ENCODE data around the gene F3.

The F3 gene

GRCh38 chr1:94551449-94551848, 9.9 kb upstream of the F3 start:
- DNase-seq = no peak

DNA sequence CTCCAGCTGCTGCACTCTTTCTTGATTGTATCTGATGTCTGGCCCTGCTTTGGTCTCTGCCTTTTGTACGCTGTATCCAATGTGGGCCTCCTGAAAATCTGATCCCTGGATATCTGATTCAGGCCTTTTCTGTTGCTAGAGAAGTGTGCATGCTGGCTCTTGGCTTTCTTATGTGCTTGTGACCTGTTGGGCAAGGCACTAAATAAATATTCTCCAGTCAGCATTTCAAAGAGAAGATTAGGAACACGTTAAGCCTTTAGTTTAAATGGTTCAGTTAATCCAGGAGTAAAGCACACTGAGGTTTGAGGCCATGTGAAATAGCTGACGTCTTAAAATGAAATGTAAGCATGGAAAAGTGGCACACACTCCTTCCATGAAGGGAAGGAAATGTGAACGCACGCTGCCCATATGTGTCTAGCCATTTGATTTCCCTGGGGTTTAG, 9.3 kb upstream of the F3 start:
- no peak for DNase-seq

DNA sequence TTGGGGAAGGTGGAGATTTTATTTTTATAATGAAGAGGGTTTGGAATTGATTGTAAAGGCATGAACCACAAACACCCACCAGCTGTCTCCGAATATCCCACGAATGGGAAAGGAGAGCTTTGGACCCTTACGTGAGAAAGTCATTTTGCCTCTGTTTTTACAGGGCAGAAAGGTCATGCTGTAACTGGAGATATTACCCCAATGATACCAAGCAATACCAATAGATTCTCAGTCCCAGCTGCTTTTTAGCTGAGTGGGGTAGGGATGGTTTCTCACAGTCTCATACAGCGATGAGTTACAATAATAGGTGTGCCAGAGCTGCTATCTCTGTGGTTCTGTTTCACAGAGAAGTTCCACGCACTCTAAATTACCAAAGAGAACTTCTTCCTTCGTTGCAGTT, 8.8 kb upstream of the F3 start:
- no peak for DNase-seq

DNA sequence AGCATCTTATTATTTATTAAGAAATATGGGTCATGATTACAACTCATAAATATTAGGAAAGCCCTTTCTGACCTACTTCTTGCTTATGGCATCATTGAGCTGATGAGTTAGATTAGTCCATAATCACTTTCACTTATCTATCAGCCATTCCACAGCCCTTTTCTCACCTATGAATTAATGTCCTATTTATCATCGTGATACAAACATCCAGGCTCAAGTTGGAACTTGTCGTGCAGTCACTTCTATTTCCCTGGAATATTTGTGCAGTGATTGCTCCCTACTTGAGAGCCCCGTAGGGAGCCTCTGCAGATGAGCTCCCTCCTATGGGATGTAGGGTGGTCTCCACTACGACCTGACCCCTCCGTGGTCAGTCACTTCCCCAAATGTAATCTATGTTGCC, 8.1 kb upstream of the F3 start:
- no peak for DNase-seq

GRCh38 chr1:94544706-94545490, 3.3 kb upstream of the F3 start:
- DNase-seq = no peak

DNA sequence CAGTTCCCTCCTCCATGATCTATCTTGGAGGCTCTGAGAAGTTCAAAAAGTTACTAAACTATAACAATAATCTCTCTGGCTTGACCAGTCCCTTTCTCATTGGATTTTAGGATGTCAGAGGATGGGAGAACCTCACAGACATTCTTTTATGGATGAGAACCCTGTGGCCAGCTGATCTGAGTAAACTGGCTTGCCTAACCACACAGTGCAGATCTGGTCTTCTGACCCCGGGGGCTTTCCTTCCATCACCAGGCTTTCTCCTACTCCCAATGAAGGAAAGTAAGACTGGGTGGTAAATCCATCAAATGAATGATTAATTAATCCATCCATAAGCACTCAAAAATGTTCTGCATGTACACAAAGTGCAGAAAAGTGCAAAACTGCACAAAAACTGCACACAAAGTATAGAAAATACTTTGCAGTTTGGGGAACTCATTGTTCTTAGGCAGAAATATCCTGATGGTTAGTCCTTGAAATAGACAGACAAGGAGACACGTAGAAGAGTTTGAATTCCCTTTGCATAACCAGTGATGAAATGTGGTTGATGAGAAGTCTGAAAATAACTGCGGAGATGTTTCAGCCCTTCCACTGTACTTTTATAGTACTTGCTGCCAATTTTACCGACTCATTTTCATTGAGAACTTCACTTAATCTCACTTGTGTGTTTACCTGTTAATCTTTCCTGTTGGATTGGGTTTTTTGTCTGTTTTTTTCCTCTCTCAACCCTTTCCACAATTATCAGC, 2.5 kb upstream of the F3 start:
- DNase-seq = no peak

DNA sequence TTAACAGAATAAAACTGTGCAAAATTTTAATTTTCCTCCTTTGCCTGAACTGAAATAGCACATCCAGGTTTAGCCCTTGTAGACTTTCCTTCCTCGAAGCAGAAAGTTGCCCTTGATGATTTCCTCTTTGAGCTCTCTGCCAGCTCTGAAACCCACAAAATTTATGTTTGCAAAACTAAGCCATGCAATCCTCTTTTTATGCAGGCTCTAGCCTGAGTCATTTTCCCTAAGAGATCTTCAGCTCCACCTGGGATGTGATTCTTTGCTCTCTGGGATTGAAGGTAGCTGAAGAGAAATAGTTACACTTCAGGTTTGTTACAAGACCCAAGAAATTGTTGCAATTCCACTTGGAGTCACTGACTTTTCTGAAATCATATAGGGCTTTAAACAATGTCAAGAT, 1.4 kb upstream of the F3 start:
- no peak for DNase-seq

DNA sequence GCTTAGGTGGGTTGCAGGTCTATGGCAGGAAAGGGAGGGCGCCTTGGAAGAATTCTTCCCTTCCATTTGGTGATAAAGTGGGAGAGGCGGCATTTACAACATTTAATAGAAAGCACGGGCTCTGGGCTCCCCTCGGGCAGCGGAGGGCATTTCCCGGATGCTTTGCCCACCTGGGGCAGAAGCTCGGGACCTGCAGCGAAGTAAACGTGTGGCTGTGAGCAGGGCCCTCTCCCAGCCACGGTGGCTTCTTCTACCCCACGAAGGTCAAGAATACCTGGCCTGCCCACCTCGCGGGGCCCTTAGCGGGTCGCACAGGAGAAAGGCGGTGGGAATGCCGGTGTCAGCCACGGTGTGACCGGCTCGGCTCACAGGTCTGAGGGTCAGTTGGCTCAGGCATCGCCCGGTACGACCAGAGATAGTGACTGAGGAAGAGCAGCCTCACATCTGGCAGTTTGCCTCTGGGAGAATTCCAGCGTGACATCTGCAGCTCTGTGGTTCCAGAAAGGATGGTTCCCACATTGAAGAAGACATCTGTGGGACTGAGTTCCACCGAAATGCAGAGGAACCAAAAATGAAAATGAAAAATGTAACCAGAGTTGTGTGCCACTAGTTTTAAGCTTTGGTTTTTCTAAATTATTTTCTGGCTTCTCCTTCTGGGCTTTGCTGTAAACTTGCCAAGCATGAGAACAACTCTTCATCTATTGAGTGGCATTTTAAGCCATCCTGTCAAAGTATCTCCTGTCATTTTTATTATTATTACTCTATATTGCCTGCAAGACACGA, 720 bp upstream of the F3 start:
- DNase-seq = no peak

GRCh38 chr1:94540440-94541245, 916 bp downstream of the F3 start:
- no peak for DNase-seq

DNA sequence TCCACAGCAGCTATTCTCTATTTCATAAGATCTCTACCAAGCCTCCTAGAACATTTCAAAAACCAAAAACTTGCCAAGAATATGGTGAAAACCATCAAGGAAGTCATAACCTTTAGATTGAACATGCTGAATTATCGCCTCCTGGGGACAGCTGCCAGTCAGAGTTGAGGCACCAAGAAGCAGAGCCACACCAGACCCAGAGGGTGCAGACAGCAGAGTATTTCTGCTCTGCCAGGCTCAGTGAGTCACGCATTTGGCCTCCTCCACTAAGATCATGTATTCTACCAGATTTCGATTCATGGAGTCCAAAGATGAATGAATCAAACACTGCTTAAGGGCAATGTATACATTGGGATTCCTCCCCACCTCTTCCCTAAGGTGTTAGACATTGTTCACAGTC, 2.1 kb downstream of the F3 start:
- DNase-seq = no peak

GRCh38 chr1:94538243-94538827, 3.2 kb downstream of the F3 start:
- no peak for DNase-seq

DNA sequence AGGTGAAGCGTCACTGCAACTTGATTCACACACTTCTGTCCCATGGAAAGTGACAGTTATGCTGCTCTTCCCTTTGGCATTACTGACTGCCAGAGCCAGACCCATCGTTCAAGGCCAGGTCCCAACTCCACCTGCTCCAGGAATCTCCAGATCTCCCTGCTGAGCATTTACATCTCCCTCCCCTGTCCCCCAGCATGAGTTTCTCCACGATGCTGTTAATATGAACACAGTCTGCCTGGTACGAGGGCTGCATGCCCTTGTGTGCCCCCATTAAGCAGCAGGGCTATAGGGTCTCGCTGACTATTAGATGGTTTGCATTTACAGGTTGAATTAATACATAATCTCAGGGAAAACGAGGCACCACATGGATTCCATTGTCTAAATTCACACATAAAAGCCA, 4.3 kb downstream of the F3 start:
- no peak for DNase-seq

DNA sequence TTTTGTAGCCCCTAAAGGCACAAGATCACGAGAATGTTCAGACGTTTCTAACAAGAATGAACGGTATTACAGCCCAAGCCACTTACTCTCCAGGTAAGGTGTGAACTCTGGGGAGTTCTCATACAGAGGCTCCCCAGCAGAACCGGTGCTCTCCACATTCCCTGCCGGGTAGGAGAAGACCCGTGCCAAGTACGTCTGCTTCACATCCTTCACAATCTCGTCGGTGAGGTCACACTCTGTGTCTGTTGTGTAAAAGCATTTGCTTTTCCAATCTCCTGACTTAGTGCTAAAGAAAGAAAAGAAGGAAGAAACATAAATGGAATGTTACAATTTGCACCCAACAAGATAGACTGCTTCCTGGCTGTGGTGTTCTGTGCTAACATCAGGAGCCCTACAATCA, 5.7 kb downstream of the F3 start:
- DNase-seq = no peak

- DNase-seq = no peak
These were observed 6.5 kb downstream of the F3 start for GRCh38 chr1:94535095-94535494.

DNA sequence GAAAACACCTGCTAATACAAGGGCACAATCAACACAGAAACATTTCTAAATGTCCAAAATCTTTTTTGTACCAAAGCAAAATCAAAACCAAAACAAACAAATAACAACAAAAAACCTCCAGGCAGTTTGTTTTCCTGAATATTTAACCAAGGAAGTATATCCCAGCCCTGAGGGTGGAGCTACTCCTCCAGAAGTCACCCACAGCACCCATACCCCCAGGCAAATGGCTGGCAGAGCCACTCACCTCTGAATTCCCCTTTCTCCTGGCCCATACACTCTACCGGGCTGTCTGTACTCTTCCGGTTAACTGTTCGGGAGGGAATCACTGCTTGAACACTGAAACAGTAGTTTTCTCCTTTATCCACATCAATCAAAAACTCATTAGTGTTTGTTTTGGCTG, 9.5 kb downstream of the F3 start:
- peak in 1 of 2 experiments; percentile 9 for DNase-seq

GRCh38 chr1:94531664-94532063, 9.9 kb downstream of the F3 start:
- DNase-seq = no peak

DNA sequence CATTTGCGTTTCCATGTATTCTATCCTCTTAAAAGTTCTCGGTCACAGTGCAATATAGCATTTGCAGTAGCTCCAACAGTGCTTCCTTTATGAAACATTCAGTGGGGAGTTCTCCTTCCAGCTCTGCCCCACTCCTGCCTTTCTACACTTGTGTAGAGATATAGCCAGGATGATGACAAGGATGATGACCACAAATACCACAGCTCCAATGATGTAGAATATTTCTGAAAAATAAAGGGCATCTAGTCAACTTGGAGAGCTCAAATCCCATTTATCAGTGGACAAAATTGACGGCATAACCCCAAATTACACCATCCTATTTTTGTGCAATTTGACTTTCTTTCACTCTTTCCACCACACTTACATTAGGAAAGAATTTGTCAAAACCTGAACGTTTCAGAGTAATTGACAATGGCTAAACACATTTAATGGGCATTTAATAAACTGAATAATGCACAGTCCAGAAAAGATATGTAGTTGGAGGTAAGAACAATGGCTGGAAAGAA, 11.1 kb downstream of the F3 start:
- DNase-seq = no peak

DNA sequence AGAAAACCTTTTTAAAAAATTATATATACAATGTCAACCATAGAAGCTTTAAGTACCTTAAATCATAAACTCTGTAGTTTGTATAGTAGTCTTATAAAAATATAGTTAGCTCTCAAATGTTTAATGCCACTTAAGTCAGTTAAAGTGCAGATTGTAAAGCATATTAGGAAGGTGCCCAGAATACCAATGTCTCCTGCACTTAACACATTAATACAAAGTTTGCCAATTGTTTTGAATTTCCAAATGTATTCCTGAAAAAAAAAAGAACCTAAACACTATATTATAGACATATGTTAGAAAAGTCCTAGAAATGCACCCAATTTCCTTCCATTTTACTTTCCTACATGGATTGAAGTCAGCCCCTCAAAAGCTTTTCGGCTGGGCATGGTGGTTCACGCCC, 12.1 kb downstream of the F3 start:
- DNase-seq = no peak

- DNase-seq = no peak
These were observed 12.7 kb downstream of the F3 start for GRCh38 chr1:94528826-94529225.

DNA sequence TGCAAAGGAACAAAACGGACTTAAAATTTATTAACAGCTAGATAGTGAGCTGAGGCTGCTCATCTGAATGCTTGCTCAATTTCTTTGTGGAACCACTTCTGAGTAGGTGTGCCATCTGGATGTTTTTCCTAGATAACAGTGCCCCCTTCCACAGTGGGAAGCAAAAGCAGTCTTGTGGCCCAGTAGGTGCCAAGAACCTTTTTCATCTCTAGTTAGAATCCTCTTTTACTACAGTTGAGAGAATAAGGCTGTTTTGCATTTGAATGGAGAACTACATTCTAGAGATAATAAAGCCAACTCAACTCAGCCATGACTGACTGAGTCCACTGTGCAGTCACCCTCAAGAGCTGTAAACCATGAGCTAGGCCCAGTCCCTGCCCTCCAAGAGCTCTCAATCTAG, 13.3 kb downstream of the F3 start:
- no peak for DNase-seq

DNA sequence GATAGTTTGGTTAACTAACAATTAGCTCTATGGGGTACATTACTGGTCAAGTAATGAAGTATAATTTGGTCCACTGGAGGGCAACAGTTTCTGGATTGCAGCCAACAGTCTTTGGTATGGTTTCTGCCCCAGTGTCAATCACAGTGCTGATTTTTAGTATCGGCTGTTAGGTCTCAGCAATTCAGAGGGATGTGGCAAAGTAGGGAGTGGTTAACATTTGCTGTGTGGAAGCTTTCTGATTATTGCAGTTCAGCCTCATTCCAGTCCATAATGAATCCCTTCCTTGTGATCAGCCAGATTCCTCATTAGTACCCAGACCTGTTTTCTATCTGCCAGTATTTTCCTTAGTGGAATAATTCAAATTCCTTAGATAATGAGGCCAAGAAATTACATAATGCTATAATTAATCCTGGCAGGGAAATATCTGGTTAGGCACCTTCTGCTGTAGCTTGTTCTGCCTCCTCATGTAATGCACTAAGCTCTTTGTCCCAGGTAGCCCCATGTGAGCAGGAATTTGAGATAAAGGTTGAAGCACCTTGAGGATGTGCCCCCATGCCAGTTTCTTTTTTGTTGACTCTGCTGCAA, 14.0 kb downstream of the F3 start:
- peak in 1 of 2 experiments; percentile 22 for DNase-seq

Measured in NCI-H2081 (cell line).